ENCODE measurements around the gene KDSR.

The KDSR gene

GRCh38 chr18:63309422-63309821, 57.6 kb downstream of the KDSR start:
- in situ Hi-C loops (cut with MboI; ENCODE audit: low sequenced_read_pairs) = no loop called here

GRCh38 chr18:63307551-63308200, 59.3 kb downstream of the KDSR start:
- in situ Hi-C loops (cut with MboI; ENCODE audit: low sequenced_read_pairs) = no loop called here

- in situ Hi-C loops (cut with MboI; ENCODE audit: low sequenced_read_pairs) = no loop called here
These were observed 60.0 kb downstream of the KDSR start for GRCh38 chr18:63306819-63307550.

GRCh38 chr18:63306249-63306648, 60.8 kb downstream of the KDSR start:
- in situ Hi-C loops (cut with MboI; ENCODE audit: low sequenced_read_pairs) = no loop called here

- in situ Hi-C loops (cut with MboI; ENCODE audit: low sequenced_read_pairs) = no loop called here
These were observed 63.5 kb downstream of the KDSR start for GRCh38 chr18:63303547-63303946.

GRCh38 chr18:63302636-63303405, 64.2 kb downstream of the KDSR start:
- in situ Hi-C loops (cut with MboI; ENCODE audit: low sequenced_read_pairs) = no loop called here

- in situ Hi-C loops (cut with MboI; ENCODE audit: low sequenced_read_pairs) = no loop called here
These were observed 64.8 kb downstream of the KDSR start for GRCh38 chr18:63302220-63302619.

- in situ Hi-C loops (cut with MboI; ENCODE audit: low sequenced_read_pairs) = no loop called here
These were observed 65.6 kb downstream of the KDSR start for GRCh38 chr18:63301434-63301833.

- in situ Hi-C loops (cut with MboI; ENCODE audit: low sequenced_read_pairs) = no loop called here
These were observed 66.9 kb downstream of the KDSR start for GRCh38 chr18:63299837-63300745.

- in situ Hi-C loops (cut with MboI; ENCODE audit: low sequenced_read_pairs) = no loop called here
These were observed 68.3 kb downstream of the KDSR start for GRCh38 chr18:63298400-63299365.

GRCh38 chr18:63297687-63298399, 69.2 kb downstream of the KDSR start:
- in situ Hi-C loops (cut with MboI; ENCODE audit: low sequenced_read_pairs) = no loop called here

- in situ Hi-C loops (cut with MboI; ENCODE audit: low sequenced_read_pairs) = no loop called here
These were observed 73.1 kb downstream of the KDSR start for GRCh38 chr18:63293935-63294334.

- in situ Hi-C loops (cut with MboI; ENCODE audit: low sequenced_read_pairs) = no loop called here
These were observed 73.9 kb downstream of the KDSR start for GRCh38 chr18:63292831-63293683.

GRCh38 chr18:63291278-63291677, 75.7 kb downstream of the KDSR start:
- in situ Hi-C loops (cut with MboI; ENCODE audit: low sequenced_read_pairs) = no loop called here

GRCh38 chr18:63290821-63291200, 76.2 kb downstream of the KDSR start:
- in situ Hi-C loops (cut with MboI; ENCODE audit: low sequenced_read_pairs) = no loop called here

- in situ Hi-C loops (cut with MboI; ENCODE audit: low sequenced_read_pairs) = no loop called here
These were observed 76.7 kb downstream of the KDSR start for GRCh38 chr18:63290166-63290820.

- in situ Hi-C loops (cut with MboI; ENCODE audit: low sequenced_read_pairs) = no loop called here
These were observed 78.7 kb downstream of the KDSR start for GRCh38 chr18:63288311-63288710.

All from HL-60/S4 treated with phorbol 12-myristate 13-acetate at 8.2 ng/mL for 4 days and 3 days (cell line).